HepG2 (cell line): Measurements from ENCODE around the gene DOCK10. TPM values are rescaled to one million over a fixed set of nuclear protein-coding genes. Genes with fewer than 3 reads are reported as not detected.

Experiments
- ATAC-seq: fragments of 200-7000 bp; cut with Tn5 transposase; 3 replicates; pipeline ENCODE4 v1.9.1; 2020; ENCODE audit warnings: mild to moderate bottlenecking, moderate library complexity
- BruUV-seq: library from RNA; stranded (reverse); fragments of 400-500 nt; replicated peaks from 2 replicates; lab custom pipeline; 2021; lab: Mats Ljungman, UMichigan
- CTCF ChIA-PET: fragments of 300-600 bp; formaldehyde crosslinking; extraction: SDS; loops from one replicate; lab custom pipeline; 2021; ENCODE audit warnings: low total read pairs, inconsistent platforms, low intra/inter-chr PET ratio; lab: Yijun Ruan, JAX
- POLR2A ChIA-PET: fragments of 350-600 bp; sonication (Branson Sonifier 250); formaldehyde crosslinking; loops from one replicate; lab custom pipeline; 2020; ENCODE audit warnings: antibody characterized with exemption, inconsistent platforms; lab: Yijun Ruan, JAX
- DNase-seq: peaks from one replicate; pipeline ENCODE4 v3.0.0-alpha.2; 2015; ENCODE audit warnings: low spot score
- FAIRE-seq: peaks from 3 replicates; lab custom pipeline; 2011; peaks lifted over from hg19 to GRCh38; lab: Jason Lieb, UNC
- H2AFZ ChIP-seq: one replicate; pipeline ENCODE4 v1.6.1; 2011; ENCODE audit warnings: low read length, inconsistent platforms
- H3K27ac ChIP-seq: fragments of 300-600 bp; 3 replicates; pipeline ENCODE4 v1.8.0; 2011; ENCODE audit warnings: mixed run types, mild to moderate bottlenecking, mixed read lengths, low read length, inconsistent platforms; ENCODE audit not compliant: insufficient read depth; ENCODE audit errors: extremely low read length
- H3K27me3 ChIP-seq, 2 experiments: fragments of 200-600 bp in 1 of 2; 2 replicates in 1 of 2; 3 replicates in 1 of 2; pipeline versions ENCODE4 v1.6.0 to v1.8.0; 2011; ENCODE audit warnings: low read length in 2 of 2, mild to moderate bottlenecking in 2 of 2, moderate library complexity in 2 of 2, inconsistent platforms in 1 of 2; ENCODE audit not compliant: insufficient read depth in 2 of 2, control insufficient read depth in 1 of 2
- H3K36me3 ChIP-seq, 2 experiments: fragments of 200-600 bp in 1 of 2; replicated peaks in 1 of 2; 2 replicates in 1 of 2; 3 replicates in 1 of 2; pipeline versions ENCODE4 v1.5.1 to v1.8.0; 2011; ENCODE audit warnings: low read length in 2 of 2, inconsistent platforms in 1 of 2; ENCODE audit not compliant: insufficient read depth in 2 of 2, control insufficient read depth in 1 of 2
- H3K4me1 ChIP-seq: 2 replicates; pipeline ENCODE4 v1.5.1; 2012; ENCODE audit warnings: low read length, inconsistent platforms; ENCODE audit not compliant: insufficient read depth
- H3K4me2 ChIP-seq: 2 replicates; pipeline ENCODE4 v1.6.0; 2011; ENCODE audit warnings: low read depth, low read length, inconsistent platforms
- H3K4me3 ChIP-seq, 3 experiments: fragments of 200-600 bp in 1 of 3; sonication (generic), shearing (Covaris generic) in 1 of 3; replicated peaks in 1 of 3; 2 replicates each; pipeline ENCODE4 v1.5.1; 2011 to 2016; ENCODE audit warnings: low read length in 3 of 3, inconsistent platforms in 2 of 3, low read depth in 2 of 3, mild to moderate bottlenecking in 2 of 3, control low read depth in 1 of 3, mixed read lengths in 1 of 3; ENCODE audit not compliant: insufficient read depth in 1 of 3
- H3K79me2 ChIP-seq: one replicate; pipeline ENCODE4 v1.6.1; 2011; ENCODE audit warnings: low read length, inconsistent platforms; ENCODE audit not compliant: insufficient read depth
- H3K9ac ChIP-seq: 2 replicates; pipeline ENCODE4 v1.6.0; 2011; ENCODE audit warnings: mild to moderate bottlenecking, low read depth, low read length, inconsistent platforms; ENCODE audit not compliant: insufficient read depth
- H3K9me3 ChIP-seq: 2 replicates; pipeline ENCODE4 v1.5.1; 2012; ENCODE audit warnings: mild to moderate bottlenecking, low read length
- H4K20me1 ChIP-seq: 2 replicates; pipeline ENCODE4 v1.6.0; 2011; ENCODE audit warnings: inconsistent platforms, mild to moderate bottlenecking, low read length, moderate library complexity; ENCODE audit not compliant: insufficient read depth
- CREB1 ChIP-seq, 2 experiments: fragments of 450-650 bp in 1 of 2; IDR thresholded peaks; 2 replicates each; pipeline ENCODE4 v1.6.1; 2016 to 2017; ENCODE audit warnings: control low read depth in 1 of 2, mild to moderate bottlenecking in 1 of 2, missing compliant biosample characterization in 1 of 2, missing genetic modification characterization in 1 of 2
- DMAP1 ChIP-seq: IDR thresholded peaks from 2 replicates; pipeline ENCODE4 v1.6.1; 2016
- ELF4 ChIP-seq: sonication (generic); formaldehyde crosslinking; IDR thresholded peaks from 2 replicates; pipeline ENCODE4 v1.5.0; 2020; ENCODE audit warnings: missing genetic modification reagents, mild to moderate bottlenecking, moderate library complexity, borderline replicate concordance
- GZF1 ChIP-seq: sonication (generic); formaldehyde crosslinking; IDR thresholded peaks from 2 replicates; pipeline ENCODE4 v1.5.1; 2020; ENCODE audit warnings: mild to moderate bottlenecking, missing genetic modification reagents
- HOXA3 ChIP-seq: sonication (generic); formaldehyde crosslinking; IDR thresholded peaks from 2 replicates; pipeline ENCODE4 v1.5.0; 2020; ENCODE audit warnings: missing genetic modification reagents
- ISL2 ChIP-seq: sonication (generic); formaldehyde crosslinking; IDR thresholded peaks from 2 replicates; pipeline ENCODE4 v1.5.0; 2020; ENCODE audit warnings: missing genetic modification reagents
- MAF1 ChIP-seq: sonication (generic); formaldehyde crosslinking; IDR thresholded peaks from 2 replicates; pipeline ENCODE4 v1.5.0; 2020; ENCODE audit warnings: missing genetic modification reagents, borderline replicate concordance
- MTF1 ChIP-seq: sonication (generic); formaldehyde crosslinking; IDR thresholded peaks from 2 replicates; pipeline ENCODE4 v1.5.0; 2020; ENCODE audit warnings: missing genetic modification reagents
- NCOR1 ChIP-seq: fragments of 200-600 bp; sonication (generic); IDR thresholded peaks from 2 replicates; pipeline ENCODE4 v1.7.0; 2017; ENCODE audit warnings: antibody characterized with exemption, low read length, borderline replicate concordance
- REXO4 ChIP-seq: sonication (generic); formaldehyde crosslinking; IDR thresholded peaks from 2 replicates; pipeline ENCODE4 v1.8.0; 2022; ENCODE audit warnings: missing genetic modification reagents, mild to moderate bottlenecking, borderline replicate concordance
- ZNF235 ChIP-seq: sonication (generic); formaldehyde crosslinking; IDR thresholded peaks from 2 replicates; pipeline ENCODE4 v1.8.1; 2023; ENCODE audit warnings: mild to moderate bottlenecking, missing genetic modification reagents, borderline replicate concordance
- ZNF496 ChIP-seq: sonication (generic); formaldehyde crosslinking; IDR thresholded peaks from 2 replicates; pipeline ENCODE4 v1.8.1; 2023; ENCODE audit warnings: mild to moderate bottlenecking, moderate library complexity, missing genetic modification reagents; ENCODE audit not compliant: insufficient replicate concordance
- ZNF550 ChIP-seq: sonication (generic); formaldehyde crosslinking; IDR thresholded peaks from 2 replicates; pipeline ENCODE4 v1.4.0; 2020; ENCODE audit warnings: mild to moderate bottlenecking, missing genetic modification reagents, borderline replicate concordance
- ZNF749 ChIP-seq: sonication (generic); formaldehyde crosslinking; IDR thresholded peaks from 2 replicates; pipeline ENCODE4 v1.8.0; 2022; ENCODE audit warnings: mild to moderate bottlenecking, missing genetic modification reagents, moderate library complexity, borderline replicate concordance
- WGBS: methylation state at CpG from one replicate; pipeline ENCODE4 v1.1.6; 2017; ENCODE audit warnings: low lambda C conversion rate; 5-methylcytosine and 5-hydroxymethylcytosine counted together
- in situ Hi-C: cut with HindIII; loops from 2 replicates; pipeline ENCODE4 v1.10.0; 2017; ENCODE audit warnings: low pct_unique_long_range_greater_than_20kb; ENCODE audit not compliant: extremely low pct_ligation_motif_present
- intact Hi-C: fragments of 100-400 bp; cut with micrococcal nuclease; formaldehyde crosslinking; loops from one replicate; pipeline ENCODE4 v1.10.0; 2022; ENCODE audit not compliant: unreplicated experiment
- polyA plus RNA-seq, 8 experiments: library from polyadenylated mRNA; depleted of rRNA in 3 of 8; stranded (reverse) in 7 of 8; unstranded in 1 of 8; fragments of >200 nt; fragmentation: Illumina TruSeq in 4 of 8; extraction: Trizol in 4 of 8; gene quantifications; 2 replicates each; pipeline versions ENCODE4 v1.2.1 to v1.2.3, GENCODE V29; 2011 to 2016; ENCODE audit warnings: low read depth in 4 of 8, missing spikeins in 1 of 8, mixed read lengths in 1 of 8; ENCODE audit not compliant: insufficient read depth in 1 of 8
- total RNA-seq, 5 experiments: library from RNA; depleted of rRNA; stranded (reverse); fragments of >200 nt; fragmentation: Illumina TruSeq; extraction: Trizol; gene quantifications; 2 replicates each; pipeline ENCODE4 v1.2.3, GENCODE V29; 2016; ENCODE audit warnings: low read depth in 1 of 5
- TF ChIP-seq, protein P1 (sequence below): sonication (generic); formaldehyde crosslinking; IDR thresholded peaks from 2 replicates; pipeline ENCODE4 v1.8.1; 2023; ENCODE audit warnings: mild to moderate bottlenecking, inconsistent platforms, moderate library complexity, missing genetic modification reagents, borderline replicate concordance
- TF ChIP-seq, protein P2 (sequence below): sonication (generic); formaldehyde crosslinking; IDR thresholded peaks from 2 replicates; pipeline ENCODE4 v1.4.0; 2020; ENCODE audit warnings: missing genetic modification reagents, borderline replicate concordance
- TF ChIP-seq, protein P3 (sequence below): IDR thresholded peaks from 2 replicates; pipeline ENCODE4 v1.6.1; 2016; ENCODE audit warnings: low read depth, borderline replicate concordance
- TF ChIP-seq, protein P4 (sequence below): sonication (generic); formaldehyde crosslinking; IDR thresholded peaks from 2 replicates; pipeline ENCODE4; 2020; ENCODE audit warnings: missing genetic modification reagents, mild to moderate bottlenecking, borderline replicate concordance

The DOCK10 gene
- total and polyA plus RNA-seq, 2 of the 13 experiments (the other 11 are each of a cell fraction or from before 2014, with no cell fraction given), result not detected

DNA sequence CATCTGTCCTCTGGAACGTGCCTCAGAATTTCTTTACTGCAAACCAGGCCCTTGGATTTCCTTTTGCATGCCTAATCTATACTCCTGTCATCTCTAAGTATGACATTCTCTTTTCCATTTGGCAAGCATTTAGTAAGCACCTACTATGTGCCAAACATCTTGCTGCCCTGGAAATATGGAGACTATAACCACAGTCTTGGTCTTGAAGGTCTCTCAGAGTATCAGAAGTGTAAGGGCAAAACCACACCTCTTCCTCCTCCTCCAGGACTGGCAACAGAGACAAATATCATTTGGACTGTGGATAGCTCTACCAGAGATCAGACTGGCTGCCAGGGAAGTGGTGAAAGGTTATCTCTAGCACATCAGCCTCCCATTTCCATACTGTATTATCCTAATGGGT is 11.4 kb downstream of the DOCK10 start (continued):
- TF ChIP-seq REXO4 (CRISPR knock-in tag), result no peak
- no peak for TF ChIP-seq NCOR1
- no peak for TF ChIP-seq MAF1 (CRISPR knock-in tag)
- no peak for TF ChIP-seq ZNF235 (CRISPR knock-in tag)

DNA sequence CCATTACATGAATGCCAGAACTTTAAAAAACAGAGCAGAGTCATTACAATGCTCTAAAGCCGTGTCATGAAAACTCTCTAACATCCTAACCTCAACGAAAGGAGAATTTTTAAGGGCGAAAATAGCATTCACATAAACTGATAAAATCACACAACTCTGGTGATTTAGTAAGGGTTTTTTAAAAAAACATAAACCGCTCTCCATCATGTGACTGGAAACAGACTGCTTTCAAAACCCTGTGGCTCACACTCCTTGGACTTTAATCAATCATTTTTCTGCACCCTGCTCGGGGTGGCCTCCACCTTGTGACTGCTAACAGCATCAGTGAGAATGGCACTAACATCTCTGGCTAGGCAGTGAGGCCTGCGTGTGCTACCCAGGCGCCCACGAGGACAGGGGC is 12.1 kb downstream of the DOCK10 start:
- DNase-seq, result no peak
- Histone ChIP-seq H3K9me3 (no peaks in the 10 kb centered on the region), H3K79me2 (no peaks in the 10 kb centered on the region), H2AFZ (no peak overlapping the region), H3K9ac (no peak overlapping the region), H3K4me1 (no peaks in the 10 kb centered on the region), H4K20me1 (no peaks in the 10 kb centered on the region), H3K4me2 (no peak overlapping the region), H3K27ac (no peak overlapping the region), H3K27me3 (no peaks in the 10 kb centered on the region), H3K4me3 (no peak overlapping the region), H3K36me3 (no peaks in the 10 kb centered on the region)
- no peak for ATAC-seq
- WGBS, result 2% methylated on average over 8 of the region's 8 CpGs
- FAIRE-seq, result no peak
- BruUV-seq, result no TSS peak
- in situ Hi-C loops, result no loop called here
- POLR2A ChIA-PET, result no interaction called here
- intact Hi-C loops, result no loop called here
- CTCF ChIA-PET, result no interaction called here
- TF ChIP-seq DMAP1 (CRISPR knock-in tag) (no peak), GZF1 (CRISPR knock-in tag) (no peak), ISL2 (no peak), ZNF496 (CRISPR knock-in tag) (no peak), ELF4 (CRISPR knock-in tag) (no peak), HOXA3 (CRISPR knock-in tag) (no peak), ZNF550 (no peak), MTF1 (CRISPR knock-in tag) (no peak), ZNF749 (no peak), CREB1 (IDR thresholded peaks at IDR 0.05) (no peak), CREB1 (CRISPR knock-in tag; IDR thresholded peaks at IDR 0.05) (no peak)
- TF ChIP-seq, protein P1, sequence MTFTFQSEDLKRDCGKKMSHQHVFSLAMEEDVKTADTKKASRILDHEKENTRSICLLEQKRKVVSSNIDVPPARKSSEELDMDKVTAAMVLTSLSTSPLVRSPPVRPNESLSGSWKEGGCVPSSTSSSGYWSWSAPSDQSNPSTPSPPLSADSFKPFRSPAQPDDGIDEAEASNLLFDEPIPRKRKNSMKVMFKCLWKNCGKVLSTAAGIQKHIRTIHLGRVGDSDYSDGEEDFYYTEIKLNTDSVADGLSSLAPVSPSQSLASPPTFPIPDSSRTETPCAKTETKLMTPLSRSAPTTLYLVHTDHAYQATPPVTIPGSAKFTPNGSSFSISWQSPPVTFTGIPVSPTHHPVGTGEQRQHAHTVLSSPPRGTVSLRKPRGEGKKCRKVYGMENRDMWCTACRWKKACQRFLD, result no peak
- TF ChIP-seq, protein P2, sequence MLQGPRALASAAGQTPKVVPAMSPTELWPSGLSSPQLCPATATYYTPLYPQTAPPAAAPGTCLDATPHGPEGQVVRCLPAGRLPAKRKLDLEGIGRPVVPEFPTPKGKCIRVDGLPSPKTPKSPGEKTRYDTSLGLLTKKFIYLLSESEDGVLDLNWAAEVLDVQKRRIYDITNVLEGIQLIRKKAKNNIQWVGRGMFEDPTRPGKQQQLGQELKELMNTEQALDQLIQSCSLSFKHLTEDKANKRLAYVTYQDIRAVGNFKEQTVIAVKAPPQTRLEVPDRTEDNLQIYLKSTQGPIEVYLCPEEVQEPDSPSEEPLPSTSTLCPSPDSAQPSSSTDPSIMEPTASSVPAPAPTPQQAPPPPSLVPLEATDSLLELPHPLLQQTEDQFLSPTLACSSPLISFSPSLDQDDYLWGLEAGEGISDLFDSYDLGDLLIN (CRISPR knock-in tag), result no peak
- TF ChIP-seq, protein P3, sequence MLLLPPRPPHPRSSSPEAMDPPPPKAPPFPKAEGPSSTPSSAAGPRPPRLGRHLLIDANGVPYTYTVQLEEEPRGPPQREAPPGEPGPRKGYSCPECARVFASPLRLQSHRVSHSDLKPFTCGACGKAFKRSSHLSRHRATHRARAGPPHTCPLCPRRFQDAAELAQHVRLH (CRISPR knock-in tag), result no peak
- TF ChIP-seq, protein P4, sequence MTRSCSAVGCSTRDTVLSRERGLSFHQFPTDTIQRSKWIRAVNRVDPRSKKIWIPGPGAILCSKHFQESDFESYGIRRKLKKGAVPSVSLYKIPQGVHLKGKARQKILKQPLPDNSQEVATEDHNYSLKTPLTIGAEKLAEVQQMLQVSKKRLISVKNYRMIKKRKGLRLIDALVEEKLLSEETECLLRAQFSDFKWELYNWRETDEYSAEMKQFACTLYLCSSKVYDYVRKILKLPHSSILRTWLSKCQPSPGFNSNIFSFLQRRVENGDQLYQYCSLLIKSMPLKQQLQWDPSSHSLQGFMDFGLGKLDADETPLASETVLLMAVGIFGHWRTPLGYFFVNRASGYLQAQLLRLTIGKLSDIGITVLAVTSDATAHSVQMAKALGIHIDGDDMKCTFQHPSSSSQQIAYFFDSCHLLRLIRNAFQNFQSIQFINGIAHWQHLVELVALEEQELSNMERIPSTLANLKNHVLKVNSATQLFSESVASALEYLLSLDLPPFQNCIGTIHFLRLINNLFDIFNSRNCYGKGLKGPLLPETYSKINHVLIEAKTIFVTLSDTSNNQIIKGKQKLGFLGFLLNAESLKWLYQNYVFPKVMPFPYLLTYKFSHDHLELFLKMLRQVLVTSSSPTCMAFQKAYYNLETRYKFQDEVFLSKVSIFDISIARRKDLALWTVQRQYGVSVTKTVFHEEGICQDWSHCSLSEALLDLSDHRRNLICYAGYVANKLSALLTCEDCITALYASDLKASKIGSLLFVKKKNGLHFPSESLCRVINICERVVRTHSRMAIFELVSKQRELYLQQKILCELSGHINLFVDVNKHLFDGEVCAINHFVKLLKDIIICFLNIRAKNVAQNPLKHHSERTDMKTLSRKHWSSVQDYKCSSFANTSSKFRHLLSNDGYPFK (CRISPR knock-in tag), result no peak
